Measurements from ENCODE around the gene METAP1D.

DNA sequence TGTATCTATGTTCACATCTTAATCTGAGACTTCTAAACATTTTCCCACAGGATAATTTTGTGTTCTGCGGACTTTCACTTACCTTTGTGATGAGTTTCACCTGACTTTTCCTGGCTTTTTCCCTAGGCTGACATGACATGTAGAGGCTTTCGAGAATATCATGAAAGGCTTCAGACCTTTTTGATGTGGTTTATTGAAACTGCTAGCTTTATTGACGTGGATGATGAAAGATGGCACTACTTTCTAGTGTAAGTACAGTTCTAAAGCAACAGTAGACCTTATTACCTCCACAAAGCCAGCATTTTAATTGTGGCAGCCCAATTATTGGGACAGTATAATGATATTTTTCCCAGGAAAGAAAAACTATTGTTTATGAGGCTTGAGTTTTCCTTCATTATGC, 34.1 kb upstream of the METAP1D start:
- TF ChIP-seq, protein P1, sequence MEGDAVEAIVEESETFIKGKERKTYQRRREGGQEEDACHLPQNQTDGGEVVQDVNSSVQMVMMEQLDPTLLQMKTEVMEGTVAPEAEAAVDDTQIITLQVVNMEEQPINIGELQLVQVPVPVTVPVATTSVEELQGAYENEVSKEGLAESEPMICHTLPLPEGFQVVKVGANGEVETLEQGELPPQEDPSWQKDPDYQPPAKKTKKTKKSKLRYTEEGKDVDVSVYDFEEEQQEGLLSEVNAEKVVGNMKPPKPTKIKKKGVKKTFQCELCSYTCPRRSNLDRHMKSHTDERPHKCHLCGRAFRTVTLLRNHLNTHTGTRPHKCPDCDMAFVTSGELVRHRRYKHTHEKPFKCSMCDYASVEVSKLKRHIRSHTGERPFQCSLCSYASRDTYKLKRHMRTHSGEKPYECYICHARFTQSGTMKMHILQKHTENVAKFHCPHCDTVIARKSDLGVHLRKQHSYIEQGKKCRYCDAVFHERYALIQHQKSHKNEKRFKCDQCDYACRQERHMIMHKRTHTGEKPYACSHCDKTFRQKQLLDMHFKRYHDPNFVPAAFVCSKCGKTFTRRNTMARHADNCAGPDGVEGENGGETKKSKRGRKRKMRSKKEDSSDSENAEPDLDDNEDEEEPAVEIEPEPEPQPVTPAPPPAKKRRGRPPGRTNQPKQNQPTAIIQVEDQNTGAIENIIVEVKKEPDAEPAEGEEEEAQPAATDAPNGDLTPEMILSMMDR (IDR thresholded peaks at IDR 0.05), result no peak
- TF ChIP-seq POLR2A (IDR thresholded peaks at IDR 0.05), result no peak
